ENCODE data around the gene NFATC1.

GRCh38 chr18:79418236-79418635 lies 22.5 kb downstream of the NFATC1 start:
- TF ChIP-seq POLR2A (IDR thresholded peaks at IDR 0.05) (no peak), CTCF (IDR thresholded peaks at IDR 0.05) (no peak), EP300 (IDR thresholded peaks at IDR 0.05) (no peak)

All from ovary (tissue), 3 donors.